Stimulated activated naive CD8-positive, alpha-beta T cell treated with anti-CD3 and anti-CD28 coated beads, Interleukin-15, Interleukin-2, amounts not matched to agents 100 U/mL and 50 U/mL, for 24 hours (primary cell): ENCODE results near the gene DTWD2.
"Not testable (repeated sequence)": the region's sequence is repeated elsewhere in the genome, so short reads cannot be mapped to it uniquely, and the experiment has no call there.

ENCODE experiments used
- ATAC-seq: fragments of 150-1000 bp; cut with Tn5 transposase; one replicate; pipeline ENCODE4 v1.10.0; 2021
- DNase-seq: peaks from one replicate; pipeline ENCODE4 v3.0.0; 2021

DTWD2 gene

GRCh38 chr5:118863345-118863744 lies 125.0 kb downstream of the DTWD2 start:
- ATAC-seq (no peak), DNase-seq (no peak)

- ATAC-seq (no peak), DNase-seq (no peak)
Measured at GRCh38 chr5:118862596-118862995, 125.8 kb downstream of the DTWD2 start.

GRCh38 chr5:118857700-118858099 lies 130.6 kb downstream of the DTWD2 start:
- ATAC-seq, result no peak
- DNase-seq, result no peak

GRCh38 chr5:118854819-118855218 lies 133.5 kb downstream of the DTWD2 start:
- no peak for ATAC-seq
- DNase-seq, result no peak

GRCh38 chr5:118851785-118852184 lies 136.6 kb downstream of the DTWD2 start:
- DNase-seq, result not testable (repeated sequence)

GRCh38 chr5:118849507-118849906 lies 138.8 kb downstream of the DTWD2 start:
- not testable (repeated sequence) for ATAC-seq, DNase-seq

More at GRCh38 chr5:118851785-118852184, 136.6 kb downstream of the DTWD2 start:
- ATAC-seq, result not testable (repeated sequence)

GRCh38 chr5:118844351-118844750 lies 144.0 kb downstream of the DTWD2 start:
- DNase-seq (no peak), ATAC-seq (no peak)

- DNase-seq (no peak), ATAC-seq (no peak)
Measured at GRCh38 chr5:118834710-118835109, 153.6 kb downstream of the DTWD2 start.

GRCh38 chr5:118832974-118833373 lies 155.4 kb downstream of the DTWD2 start:
- ATAC-seq (no peak), DNase-seq (no peak)

GRCh38 chr5:118825226-118825625 lies 163.1 kb downstream of the DTWD2 start:
- DNase-seq, result no peak
- no peak for ATAC-seq

GRCh38 chr5:118818604-118819003 lies 169.7 kb downstream of the DTWD2 start:
- ATAC-seq (no peak), DNase-seq (no peak)

GRCh38 chr5:118808441-118808840 lies 179.9 kb downstream of the DTWD2 start:
- DNase-seq (no peak), ATAC-seq (no peak)

GRCh38 chr5:118806571-118806970 lies 181.8 kb downstream of the DTWD2 start:
- ATAC-seq, result no peak
- no peak for DNase-seq

- DNase-seq, result no peak
- no peak for ATAC-seq
Measured at GRCh38 chr5:118802335-118802734, 186.0 kb downstream of the DTWD2 start.

- no peak for DNase-seq
- no peak for ATAC-seq
Measured at GRCh38 chr5:118796081-118796480, 192.3 kb downstream of the DTWD2 start.

- DNase-seq (no peak), ATAC-seq (no peak)
Measured at GRCh38 chr5:118794281-118794680, 194.1 kb downstream of the DTWD2 start.

- no peak for DNase-seq
- ATAC-seq, result no peak
Measured at GRCh38 chr5:118793652-118794051, 194.7 kb downstream of the DTWD2 start.

- no peak for DNase-seq
Measured at GRCh38 chr5:118793091-118793490, 195.3 kb downstream of the DTWD2 start.

GRCh38 chr5:118791926-118792734 lies 196.2 kb downstream of the DTWD2 start:
- DNase-seq (no peak), ATAC-seq (peak; percentile 59)

More at GRCh38 chr5:118793091-118793490, 195.3 kb downstream of the DTWD2 start:
- ATAC-seq, result no peak

GRCh38 chr5:118789366-118789765 lies 199.0 kb downstream of the DTWD2 start:
- no peak for ATAC-seq
- no peak for DNase-seq

- DNase-seq (no peak), ATAC-seq (no peak)
Measured at GRCh38 chr5:118788351-118788750, 200.0 kb downstream of the DTWD2 start.
